HepG2 (cell line): ENCODE measurements around the gene PHF10. TPM values are rescaled to one million over a fixed set of nuclear protein-coding genes. Genes with fewer than 3 reads are reported as not detected.

Source experiments
- ARID2 ChIP-seq: sonication (generic); formaldehyde crosslinking; IDR thresholded peaks from 2 replicates; pipeline ENCODE4 v1.8.1; 2022; ENCODE audit warnings: mild to moderate bottlenecking, missing genetic modification reagents, borderline replicate concordance
- ATF7-NPFF ChIP-seq: sonication (generic); formaldehyde crosslinking; IDR thresholded peaks from 2 replicates; pipeline ENCODE4 v1.8.1; 2023; ENCODE audit warnings: mild to moderate bottlenecking, low read depth, missing genetic modification reagents, moderate library complexity
- EZH2 ChIP-seq: conservative IDR thresholded peaks from 2 replicates; pipeline ENCODE4 v1.6.1; 2012; ENCODE audit warnings: mild to moderate bottlenecking, low read depth, low read length, moderate library complexity
- FOXA3 ChIP-seq: IDR thresholded peaks from 2 replicates; pipeline ENCODE4 v1.6.1; 2016; ENCODE audit warnings: missing genetic modification reagents, missing compliant biosample characterization
- GABPB1 ChIP-seq: IDR thresholded peaks from 2 replicates; pipeline ENCODE4 v1.6.1; 2016; ENCODE audit warnings: mild to moderate bottlenecking, missing genetic modification reagents, moderate library complexity, missing compliant biosample characterization
- MXI1 ChIP-seq: IDR thresholded peaks from 3 replicates; pipeline ENCODE4 v1.6.1; 2012; ENCODE audit warnings: low read depth, low read length, inconsistent platforms, borderline replicate concordance
- NPAS2 ChIP-seq: sonication (generic); formaldehyde crosslinking; IDR thresholded peaks from 2 replicates; pipeline ENCODE4 v1.8.0; 2022; ENCODE audit warnings: mild to moderate bottlenecking, missing genetic modification reagents, borderline replicate concordance
- PLRG1 ChIP-seq: fragments of 450-650 bp; conservative IDR thresholded peaks from 2 replicates; pipeline ENCODE4 v1.6.1; 2016
- REL ChIP-seq: sonication (generic); formaldehyde crosslinking; conservative IDR thresholded peaks from 2 replicates; pipeline ENCODE4 v1.8.0; 2022; ENCODE audit warnings: mild to moderate bottlenecking, missing genetic modification reagents, moderate library complexity
- RFXAP ChIP-seq: sonication (generic); formaldehyde crosslinking; IDR thresholded peaks from 2 replicates; pipeline ENCODE4 v1.4.0; 2020; ENCODE audit warnings: missing genetic modification reagents, borderline replicate concordance
- SRF ChIP-seq: IDR thresholded peaks from 2 replicates; pipeline ENCODE4 v1.6.1; 2011; ENCODE audit warnings: mild to moderate bottlenecking, low read depth, low read length, moderate library complexity
- TAF15 ChIP-seq: fragments of 200-400 bp; formaldehyde crosslinking; IDR thresholded peaks from one replicate; pipeline ENCODE4 v1.6.1; 2018; ENCODE audit warnings: mild to moderate bottlenecking, low read depth, low read length; ENCODE audit not compliant: poor library complexity, severe bottlenecking
- TCF7L2 ChIP-seq: IDR thresholded peaks from 2 replicates; pipeline ENCODE4 v1.6.1; 2011; ENCODE audit warnings: mild to moderate bottlenecking, low read depth, low read length, moderate library complexity
- TEAD3 ChIP-seq: optimal IDR thresholded peaks from 2 replicates; pipeline ENCODE3; 2016; ENCODE audit warnings: borderline replicate concordance
- TP53 ChIP-seq: sonication (generic); formaldehyde crosslinking; conservative IDR thresholded peaks from 2 replicates; pipeline ENCODE4 v1.4.0; 2020; ENCODE audit warnings: missing genetic modification reagents
- ZBTB38 ChIP-seq: sonication (generic); formaldehyde crosslinking; IDR thresholded peaks from 2 replicates; pipeline ENCODE4 v1.5.1; 2020; ENCODE audit warnings: mild to moderate bottlenecking, missing genetic modification reagents
- ZNF501 ChIP-seq: sonication (generic); formaldehyde crosslinking; IDR thresholded peaks from 2 replicates; pipeline ENCODE4 v1.5.1; 2020; ENCODE audit warnings: mild to moderate bottlenecking, moderate library complexity, missing genetic modification reagents
- ZNF564 ChIP-seq: sonication (generic); formaldehyde crosslinking; IDR thresholded peaks from 2 replicates; pipeline ENCODE4 v1.8.1; 2023; ENCODE audit warnings: mild to moderate bottlenecking, missing genetic modification reagents
- ZNF749 ChIP-seq: sonication (generic); formaldehyde crosslinking; IDR thresholded peaks from 2 replicates; pipeline ENCODE4 v1.8.0; 2022; ENCODE audit warnings: mild to moderate bottlenecking, missing genetic modification reagents, moderate library complexity, borderline replicate concordance
- ZNF816 ChIP-seq: sonication (generic); formaldehyde crosslinking; IDR thresholded peaks from 2 replicates; pipeline ENCODE4 v1.8.0; 2022; ENCODE audit warnings: missing genetic modification reagents, mild to moderate bottlenecking, borderline replicate concordance
- ZNF878 ChIP-seq: sonication (generic); formaldehyde crosslinking; IDR thresholded peaks from 2 replicates; pipeline ENCODE4 v1.8.1; 2023; ENCODE audit warnings: mild to moderate bottlenecking, missing genetic modification reagents, moderate library complexity
- polyA plus RNA-seq, 8 experiments: library from polyadenylated mRNA; depleted of rRNA in 3 of 8; stranded (reverse) in 7 of 8; unstranded in 1 of 8; fragments of >200 nt; fragmentation: Illumina TruSeq in 4 of 8; extraction: Trizol in 4 of 8; gene quantifications; 2 replicates each; pipeline versions ENCODE4 v1.2.1 to v1.2.3, GENCODE V29; 2011 to 2016; ENCODE audit warnings: low read depth in 4 of 8, missing spikeins in 1 of 8, mixed read lengths in 1 of 8; ENCODE audit not compliant: insufficient read depth in 1 of 8
- total RNA-seq, 5 experiments: library from RNA; depleted of rRNA; stranded (reverse); fragments of >200 nt; fragmentation: Illumina TruSeq; extraction: Trizol; gene quantifications; 2 replicates each; pipeline ENCODE4 v1.2.3, GENCODE V29; 2016; ENCODE audit warnings: low read depth in 1 of 5
- TF ChIP-seq, protein P1 (sequence below): IDR thresholded peaks from 2 replicates; pipeline ENCODE4 v1.6.1; 2016
- TF ChIP-seq, protein P2 (sequence below): sonication (generic); formaldehyde crosslinking; IDR thresholded peaks from 2 replicates; pipeline ENCODE4 v1.4.0; 2020; ENCODE audit warnings: missing genetic modification reagents
- TF ChIP-seq, protein P3 (sequence below): sonication (generic); formaldehyde crosslinking; IDR thresholded peaks from 2 replicates; pipeline ENCODE4 v1.5.0; 2020; ENCODE audit warnings: missing genetic modification reagents

The PHF10 gene
- total and polyA plus RNA-seq, 2 of the 13 experiments (the other 11 are each of a cell fraction or from before 2014, with no cell fraction given): 42.1 to 84.1 TPM

DNA sequence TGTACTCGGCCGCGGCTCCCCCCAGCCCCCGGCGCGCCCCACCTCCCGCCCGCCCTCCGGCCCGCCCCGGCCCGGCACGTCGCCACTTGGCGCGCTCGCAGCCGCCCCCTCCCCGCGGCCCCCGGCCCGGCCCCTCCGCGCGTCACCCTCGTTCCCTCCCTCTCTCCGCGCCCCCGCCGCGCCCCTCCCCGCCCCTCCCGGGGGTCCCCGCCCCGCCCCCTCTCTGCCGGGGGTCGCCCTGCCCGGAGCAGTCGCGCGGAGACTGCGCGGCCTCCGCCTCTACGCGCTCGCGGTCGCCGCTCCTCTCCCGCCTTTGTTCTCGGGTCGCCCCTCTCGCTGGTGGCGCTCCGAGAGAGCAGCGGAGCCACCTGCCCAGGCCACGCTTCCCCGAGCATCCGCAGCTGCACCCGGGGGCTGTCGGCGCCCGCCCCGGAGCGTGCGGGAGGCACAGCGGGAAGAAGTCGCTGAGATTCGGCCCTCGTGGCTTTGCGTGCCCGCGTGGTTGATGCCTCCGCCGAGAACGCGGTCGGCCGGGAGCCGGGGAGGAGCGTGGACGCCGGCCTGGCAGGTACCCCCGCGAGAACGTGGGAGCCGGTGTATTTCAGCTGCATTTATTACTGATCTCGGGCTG is at the start of gene PHF10 (continued):
- TF ChIP-seq TAF15 (peak; percentile 37), ATF7-NPFF (CRISPR knock-in tag) (peak; percentile 91; the same call in 1 of the 2 replicates), ZBTB38 (peak; percentile 78), EZH2 (no peak), TEAD3 (CRISPR knock-in tag) (peak; percentile 28), ZNF878 (CRISPR knock-in tag) (no peak), RFXAP (CRISPR knock-in tag) (no peak), ZNF749 (CRISPR knock-in tag) (peak; percentile 75; the same call in 1 of the 2 replicates), SRF (no peak), ZNF564 (CRISPR knock-in tag) (0 out of 2 replicates have a peak, but pooled peaks have one; percentile 75), ZNF501 (CRISPR knock-in tag) (peak; percentile 97), PLRG1 (no peak), NPAS2 (CRISPR knock-in tag) (no peak), ZNF816 (CRISPR knock-in tag) (peak; percentile 95), TCF7L2 (no peak), GABPB1 (peak; percentile 73; the same call in 1 of the 2 replicates), MXI1 (no peak), TP53 (CRISPR knock-in tag) (0 out of 2 replicates have a peak, but pooled peaks have one; percentile 36), REL (CRISPR knock-in tag) (peak; percentile 96), ARID2 (CRISPR knock-in tag) (no peak), FOXA3 (no peak)
- TF ChIP-seq, protein P1, sequence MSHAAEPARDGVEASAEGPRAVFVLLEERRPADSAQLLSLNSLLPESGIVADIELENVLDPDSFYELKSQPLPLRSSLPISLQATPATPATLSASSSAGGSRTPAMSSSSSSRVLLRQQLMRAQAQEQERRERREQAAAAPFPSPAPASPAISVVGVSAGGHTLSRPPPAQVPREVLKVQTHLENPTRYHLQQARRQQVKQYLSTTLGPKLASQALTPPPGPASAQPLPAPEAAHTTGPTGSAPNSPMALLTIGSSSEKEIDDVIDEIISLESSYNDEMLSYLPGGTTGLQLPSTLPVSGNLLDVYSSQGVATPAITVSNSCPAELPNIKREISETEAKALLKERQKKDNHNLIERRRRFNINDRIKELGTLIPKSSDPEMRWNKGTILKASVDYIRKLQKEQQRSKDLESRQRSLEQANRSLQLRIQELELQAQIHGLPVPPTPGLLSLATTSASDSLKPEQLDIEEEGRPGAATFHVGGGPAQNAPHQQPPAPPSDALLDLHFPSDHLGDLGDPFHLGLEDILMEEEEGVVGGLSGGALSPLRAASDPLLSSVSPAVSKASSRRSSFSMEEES: no peak; the same call in 1 of the 2 replicates
- TF ChIP-seq, protein P2, sequence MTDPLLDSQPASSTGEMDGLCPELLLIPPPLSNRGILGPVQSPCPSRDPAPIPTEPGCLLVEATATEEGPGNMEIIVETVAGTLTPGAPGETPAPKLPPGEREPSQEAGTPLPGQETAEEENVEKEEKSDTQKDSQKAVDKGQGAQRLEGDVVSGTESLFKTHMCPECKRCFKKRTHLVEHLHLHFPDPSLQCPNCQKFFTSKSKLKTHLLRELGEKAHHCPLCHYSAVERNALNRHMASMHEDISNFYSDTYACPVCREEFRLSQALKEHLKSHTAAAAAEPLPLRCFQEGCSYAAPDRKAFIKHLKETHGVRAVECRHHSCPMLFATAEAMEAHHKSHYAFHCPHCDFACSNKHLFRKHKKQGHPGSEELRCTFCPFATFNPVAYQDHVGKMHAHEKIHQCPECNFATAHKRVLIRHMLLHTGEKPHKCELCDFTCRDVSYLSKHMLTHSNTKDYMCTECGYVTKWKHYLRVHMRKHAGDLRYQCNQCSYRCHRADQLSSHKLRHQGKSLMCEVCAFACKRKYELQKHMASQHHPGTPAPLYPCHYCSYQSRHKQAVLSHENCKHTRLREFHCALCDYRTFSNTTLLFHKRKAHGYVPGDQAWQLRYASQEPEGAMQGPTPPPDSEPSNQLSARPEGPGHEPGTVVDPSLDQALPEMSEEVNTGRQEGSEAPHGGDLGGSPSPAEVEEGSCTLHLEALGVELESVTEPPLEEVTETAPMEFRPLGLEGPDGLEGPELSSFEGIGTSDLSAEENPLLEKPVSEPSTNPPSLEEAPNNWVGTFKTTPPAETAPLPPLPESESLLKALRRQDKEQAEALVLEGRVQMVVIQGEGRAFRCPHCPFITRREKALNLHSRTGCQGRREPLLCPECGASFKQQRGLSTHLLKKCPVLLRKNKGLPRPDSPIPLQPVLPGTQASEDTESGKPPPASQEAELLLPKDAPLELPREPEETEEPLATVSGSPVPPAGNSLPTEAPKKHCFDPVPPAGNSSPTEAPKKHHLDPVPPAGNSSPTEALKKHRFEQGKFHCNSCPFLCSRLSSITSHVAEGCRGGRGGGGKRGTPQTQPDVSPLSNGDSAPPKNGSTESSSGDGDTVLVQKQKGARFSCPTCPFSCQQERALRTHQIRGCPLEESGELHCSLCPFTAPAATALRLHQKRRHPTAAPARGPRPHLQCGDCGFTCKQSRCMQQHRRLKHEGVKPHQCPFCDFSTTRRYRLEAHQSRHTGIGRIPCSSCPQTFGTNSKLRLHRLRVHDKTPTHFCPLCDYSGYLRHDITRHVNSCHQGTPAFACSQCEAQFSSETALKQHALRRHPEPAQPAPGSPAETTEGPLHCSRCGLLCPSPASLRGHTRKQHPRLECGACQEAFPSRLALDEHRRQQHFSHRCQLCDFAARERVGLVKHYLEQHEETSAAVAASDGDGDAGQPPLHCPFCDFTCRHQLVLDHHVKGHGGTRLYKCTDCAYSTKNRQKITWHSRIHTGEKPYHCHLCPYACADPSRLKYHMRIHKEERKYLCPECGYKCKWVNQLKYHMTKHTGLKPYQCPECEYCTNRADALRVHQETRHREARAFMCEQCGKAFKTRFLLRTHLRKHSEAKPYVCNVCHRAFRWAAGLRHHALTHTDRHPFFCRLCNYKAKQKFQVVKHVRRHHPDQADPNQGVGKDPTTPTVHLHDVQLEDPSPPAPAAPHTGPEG (CRISPR knock-in tag): peak; percentile 84
- TF ChIP-seq, protein P3, sequence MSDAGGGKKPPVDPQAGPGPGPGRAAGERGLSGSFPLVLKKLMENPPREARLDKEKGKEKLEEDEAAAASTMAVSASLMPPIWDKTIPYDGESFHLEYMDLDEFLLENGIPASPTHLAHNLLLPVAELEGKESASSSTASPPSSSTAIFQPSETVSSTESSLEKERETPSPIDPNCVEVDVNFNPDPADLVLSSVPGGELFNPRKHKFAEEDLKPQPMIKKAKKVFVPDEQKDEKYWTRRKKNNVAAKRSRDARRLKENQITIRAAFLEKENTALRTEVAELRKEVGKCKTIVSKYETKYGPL (CRISPR knock-in tag): 0 out of 2 replicates have a peak, but pooled peaks have one; percentile 48
